GM19328 (cell line): ENCODE data around the gene RAB5IF.

Experiments used
- ATAC-seq: cut with Tn5 transposase; IDR thresholded peaks from one replicate; pipeline ENCODE4 v1.9.1; 2021; ENCODE audit warnings: mild to moderate bottlenecking, moderate library complexity; ENCODE audit not compliant: unreplicated experiment

The RAB5IF gene

DNA sequence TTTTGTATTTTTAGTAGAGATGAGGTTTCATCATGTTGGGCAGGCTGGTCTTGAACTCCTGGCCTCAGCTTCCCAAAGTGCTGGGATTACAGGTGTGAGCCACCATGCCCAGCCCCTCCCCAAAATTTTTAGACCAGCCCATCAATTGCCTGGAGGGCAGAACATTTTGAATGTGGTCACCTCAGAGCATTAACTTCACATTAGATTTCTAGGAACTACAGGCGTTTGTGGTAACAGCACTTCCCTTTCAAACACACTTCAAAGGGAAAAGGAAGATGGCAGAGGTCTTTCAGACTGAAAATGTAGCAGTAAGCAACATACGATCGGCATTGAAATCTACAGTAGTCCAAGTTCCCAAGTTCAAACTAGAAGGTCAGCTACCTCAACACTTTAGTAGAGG is 52.7 kb downstream of the RAB5IF start:
- ATAC-seq = no peak
